HG03520 (cell line): ENCODE measurements around the gene AUTS2.

ENCODE experiments used
- ATAC-seq: cut with Tn5 transposase; IDR thresholded peaks from one replicate; pipeline ENCODE4 v1.9.1; 2021; ENCODE audit warnings: mild to moderate bottlenecking, moderate library complexity; ENCODE audit not compliant: unreplicated experiment

AUTS2 gene

DNA sequence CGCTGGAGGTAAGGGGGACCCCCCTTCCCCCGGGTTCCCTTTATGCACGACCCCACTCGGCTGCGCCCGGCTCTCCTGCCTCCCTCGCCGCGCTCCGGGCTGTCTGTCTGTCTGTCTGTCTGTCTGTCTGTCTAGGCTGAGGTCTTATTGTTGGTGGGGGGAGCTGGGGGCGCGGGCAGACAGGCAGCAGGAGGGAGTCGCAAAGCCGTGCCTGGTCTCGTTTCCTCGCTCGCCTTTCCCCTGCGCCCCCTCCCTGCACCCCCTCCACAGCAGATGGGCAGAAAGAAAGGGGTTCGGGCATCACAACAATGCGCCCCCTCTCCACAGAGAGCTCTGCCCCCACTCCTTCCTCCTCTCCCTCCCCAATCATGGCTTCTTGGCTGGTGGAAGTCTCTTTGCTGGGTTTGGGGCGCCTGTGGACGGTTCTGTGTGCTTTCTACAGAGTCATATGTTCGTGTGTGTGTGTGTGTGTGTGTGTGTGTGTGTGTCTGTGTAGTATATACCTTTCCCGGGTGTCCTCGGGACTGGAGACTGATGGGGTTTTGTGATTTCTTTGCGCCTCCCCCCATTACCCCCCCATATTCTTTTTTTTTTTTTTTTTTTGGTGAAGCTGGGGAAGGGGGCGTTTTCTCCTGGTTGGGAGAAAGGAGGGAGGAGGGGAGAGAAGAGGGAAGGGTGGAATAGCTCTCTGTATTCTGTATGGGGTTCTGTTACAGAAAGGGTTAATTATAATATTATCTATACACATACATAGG, 1.9 kb downstream of the AUTS2 start:
- ATAC-seq: no peak

DNA sequence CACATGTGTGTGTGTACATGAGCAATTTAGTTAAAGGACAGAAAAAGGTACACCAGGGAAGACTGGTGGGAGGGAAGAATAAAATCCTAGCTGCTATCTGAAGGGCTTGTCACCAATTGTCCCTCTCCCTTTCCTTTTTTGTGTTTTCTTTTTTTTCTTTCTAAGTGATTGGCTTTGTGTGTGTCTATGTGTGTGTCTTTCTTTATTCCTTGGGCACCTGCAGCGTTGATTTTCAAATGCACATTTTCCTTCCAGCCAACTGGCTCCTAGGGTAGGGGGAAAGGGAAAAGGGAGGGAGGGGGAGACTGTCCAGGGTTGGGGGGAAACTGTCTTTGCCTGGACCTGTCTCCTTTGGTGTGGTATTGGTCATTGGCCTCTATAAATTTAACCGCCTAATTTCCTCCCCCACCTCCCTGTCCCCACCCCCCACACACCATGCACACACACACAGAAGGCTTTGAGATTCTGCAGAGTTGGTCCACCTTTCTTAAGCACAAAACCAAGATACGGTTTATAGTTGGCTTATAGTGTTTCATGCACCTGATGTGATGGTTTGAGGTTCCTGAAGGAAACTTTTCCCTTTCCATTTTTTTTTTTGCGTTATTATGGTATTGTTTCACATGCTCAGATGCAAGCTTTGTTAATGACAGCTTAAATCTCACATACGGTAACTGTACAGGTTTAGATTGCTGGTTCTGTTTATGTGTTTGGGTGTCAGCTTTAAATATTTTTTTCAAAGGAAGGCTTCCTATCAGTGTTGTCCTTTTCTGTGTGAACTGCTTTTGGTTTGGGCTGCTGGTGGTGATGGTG, 2.6 kb downstream of the AUTS2 start:
- ATAC-seq: no peak

DNA sequence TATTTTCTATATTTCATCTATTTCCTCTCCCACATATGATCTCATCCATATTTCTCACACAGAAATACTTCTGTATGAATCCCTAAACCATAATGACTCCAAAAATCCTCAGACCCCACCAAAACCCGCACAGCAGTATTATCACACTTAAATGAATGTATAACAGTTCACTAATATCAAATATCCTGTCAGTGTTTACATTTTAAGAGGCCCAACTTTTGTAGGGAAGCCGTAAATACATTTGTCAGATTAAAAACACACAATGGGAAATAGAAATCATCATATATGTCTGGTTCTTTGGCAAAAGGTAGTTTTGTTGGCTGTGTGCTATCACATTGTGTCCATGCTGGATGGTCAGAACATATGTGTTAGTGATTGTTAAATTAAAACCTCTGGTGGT, 4.2 kb downstream of the AUTS2 start:
- ATAC-seq: no peak

DNA sequence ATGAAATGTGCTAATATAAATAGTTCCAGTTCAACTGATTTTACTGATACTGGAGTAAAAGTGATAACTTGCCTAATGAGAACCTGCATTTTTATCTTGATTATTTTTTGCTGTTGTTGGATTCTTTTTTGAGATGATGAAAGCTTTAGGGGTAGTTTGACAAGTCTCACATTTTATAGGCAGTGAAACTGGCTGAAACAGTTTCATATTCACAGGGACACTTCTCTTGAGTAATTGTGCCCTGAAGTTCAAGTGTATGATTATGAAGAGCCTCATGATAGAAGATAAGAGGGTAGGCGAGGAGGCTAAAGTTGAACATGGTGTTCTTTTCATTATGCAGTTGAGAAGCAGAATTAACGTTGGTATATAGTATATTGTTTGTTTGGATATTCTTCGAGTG, 5.1 kb downstream of the AUTS2 start:
- ATAC-seq: no peak

DNA sequence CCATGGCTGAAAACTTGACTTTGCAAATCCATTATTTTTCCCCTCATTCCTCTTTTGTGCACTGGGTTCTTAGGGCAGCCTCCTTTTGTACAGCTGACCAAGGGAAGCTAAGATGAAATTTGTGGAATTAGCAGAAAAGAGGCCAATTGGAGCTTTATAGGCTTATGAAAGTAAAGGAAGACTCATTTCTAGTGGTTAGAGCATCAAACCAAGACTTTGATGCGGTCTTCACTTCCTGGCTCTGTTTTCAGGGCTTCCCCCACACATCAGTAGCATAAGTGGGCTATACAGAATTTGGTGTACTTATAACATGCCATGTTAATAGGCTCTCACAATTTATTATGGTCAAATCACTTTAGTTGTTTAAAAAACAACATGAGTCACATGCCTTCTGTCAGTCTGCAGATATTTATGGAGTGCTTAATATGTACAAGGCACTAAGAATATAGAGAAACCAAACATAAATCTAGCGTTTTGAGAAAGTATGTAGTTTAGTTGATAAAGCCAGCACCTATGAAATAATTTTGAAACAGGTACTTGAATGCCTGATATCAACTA, 5.7 kb downstream of the AUTS2 start:
- ATAC-seq: peak; percentile 78

- ATAC-seq: no peak
Measured at GRCh38 chr7:69605070-69605469, 6.8 kb downstream of the AUTS2 start.

GRCh38 chr7:69605546-69605945, 7.3 kb downstream of the AUTS2 start:
- no peak for ATAC-seq

GRCh38 chr7:69608049-69608448, 9.8 kb downstream of the AUTS2 start:
- no peak for ATAC-seq

- ATAC-seq: no peak
Measured at GRCh38 chr7:69608878-69609277, 10.6 kb downstream of the AUTS2 start.

DNA sequence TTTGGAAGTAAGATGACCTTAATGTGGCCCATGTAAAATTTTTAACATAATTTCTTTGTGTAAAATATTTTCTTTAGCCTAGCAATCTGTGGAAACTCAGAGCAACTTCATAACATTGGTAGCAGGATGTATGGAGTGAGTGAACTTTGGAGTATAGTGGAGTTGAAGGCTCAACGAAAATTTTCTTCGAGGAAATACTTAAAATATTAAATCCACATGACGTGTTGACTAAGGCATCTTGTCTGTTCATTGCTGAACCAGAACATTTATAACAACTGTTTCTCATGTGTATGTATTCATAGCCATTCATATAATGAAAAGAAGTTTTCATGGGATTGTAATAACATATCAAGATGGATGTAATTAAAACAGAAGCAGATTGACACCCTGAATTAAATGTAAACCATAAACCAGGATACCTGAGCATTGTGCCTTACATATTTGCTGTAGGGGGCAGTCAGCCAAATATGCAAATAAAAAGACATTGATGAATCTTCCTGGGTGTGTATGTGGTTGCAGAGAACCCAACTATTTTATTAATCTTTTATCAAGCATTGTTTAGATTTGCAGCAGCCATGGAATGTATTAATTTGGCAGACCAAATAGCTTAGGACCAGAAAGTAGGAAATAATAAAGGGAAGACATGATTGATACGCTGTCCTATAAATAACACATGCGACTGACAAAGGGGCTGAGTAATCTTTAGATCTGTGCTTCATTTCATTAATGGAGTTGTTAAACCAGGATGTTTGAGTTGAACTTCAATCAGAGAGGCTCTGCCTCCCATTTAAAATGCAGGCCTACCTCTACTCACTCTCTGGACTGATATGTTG, 11.5 kb downstream of the AUTS2 start:
- ATAC-seq: no peak

- ATAC-seq: no peak
Measured at GRCh38 chr7:69610374-69611084, 12.3 kb downstream of the AUTS2 start.

DNA sequence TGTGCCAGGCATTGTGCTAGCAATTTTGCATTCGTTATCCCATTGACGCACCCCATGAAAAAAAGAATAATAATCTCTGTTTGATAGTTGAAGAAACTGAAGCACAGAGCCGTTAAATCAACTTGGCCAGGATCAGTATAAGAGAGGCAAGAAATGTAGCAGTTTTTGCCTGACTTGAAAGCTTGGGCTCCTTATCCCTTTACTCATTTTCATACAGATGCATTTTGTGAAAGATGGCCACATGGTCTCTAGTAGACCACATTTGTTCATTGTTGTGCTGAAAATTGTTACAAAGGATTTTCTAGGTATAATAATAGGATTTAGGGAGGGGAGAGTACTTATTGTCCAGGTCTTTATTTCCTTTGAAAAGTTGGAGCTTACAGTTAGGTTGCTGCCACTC, 14.7 kb downstream of the AUTS2 start:
- no peak for ATAC-seq

GRCh38 chr7:69613846-69614245, 15.6 kb downstream of the AUTS2 start:
- no peak for ATAC-seq

DNA sequence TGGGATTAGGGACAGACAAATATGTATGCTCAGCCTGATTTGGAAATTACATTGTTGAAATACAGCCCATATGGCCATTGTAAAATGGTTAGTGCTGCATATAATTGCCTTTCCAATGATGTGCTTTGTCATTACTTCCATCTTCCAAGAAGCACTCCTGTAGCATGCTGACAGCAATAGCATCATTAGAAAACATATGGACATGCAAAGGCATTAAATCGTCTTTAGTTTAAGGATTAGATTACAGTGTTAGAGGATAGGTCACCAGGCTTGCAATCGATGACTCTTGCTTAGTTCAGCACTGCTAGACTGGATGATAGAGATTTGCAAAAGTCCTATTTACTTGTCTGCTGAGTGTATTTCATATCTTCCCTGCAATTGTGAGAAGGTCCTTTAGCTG, 17.4 kb downstream of the AUTS2 start:
- ATAC-seq: no peak

DNA sequence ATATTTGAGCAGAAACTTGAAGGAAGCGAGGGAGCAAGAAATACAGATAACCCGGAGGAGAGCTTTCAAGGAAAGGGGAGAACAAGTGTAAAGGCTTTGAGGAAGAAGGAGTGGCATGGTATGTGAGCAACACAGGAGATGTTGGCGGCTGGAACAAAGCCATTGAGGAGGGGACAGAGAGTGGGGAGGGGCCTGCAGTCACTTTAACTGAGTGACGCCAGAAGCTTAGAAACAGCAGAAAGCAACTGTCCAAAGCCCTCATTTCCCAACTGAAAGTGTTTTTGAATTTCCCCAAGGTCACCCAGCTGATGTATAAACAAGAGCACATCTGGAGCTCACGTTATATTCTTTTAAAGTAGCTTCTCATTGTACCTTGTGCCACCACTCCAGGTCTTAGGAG, 19.1 kb downstream of the AUTS2 start:
- ATAC-seq: no peak

- no peak for ATAC-seq
Measured at GRCh38 chr7:69619054-69619453, 20.8 kb downstream of the AUTS2 start.

GRCh38 chr7:69619635-69620034, 21.4 kb downstream of the AUTS2 start:
- ATAC-seq: no peak

DNA sequence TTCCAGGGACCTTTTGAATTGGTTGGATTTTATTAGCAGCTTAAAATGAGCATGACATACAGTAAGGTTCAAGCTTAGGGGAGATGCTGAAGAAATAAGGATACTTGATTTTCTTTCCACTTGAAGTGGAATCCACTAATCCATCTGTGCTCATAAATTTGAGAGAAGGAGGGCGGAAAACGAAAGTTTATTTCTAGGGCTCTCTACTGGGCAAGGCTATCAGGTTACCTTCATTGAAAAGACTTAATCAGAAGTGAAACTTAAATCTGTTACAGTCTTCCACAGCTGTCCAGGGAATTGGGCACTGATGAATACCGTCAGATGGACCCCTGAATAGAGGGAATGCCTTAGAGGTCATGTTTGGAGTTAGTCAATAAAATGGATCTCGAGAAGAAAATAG, 21.8 kb downstream of the AUTS2 start:
- no peak for ATAC-seq

- ATAC-seq: no peak
Measured at GRCh38 chr7:69620650-69621049, 22.4 kb downstream of the AUTS2 start.

- ATAC-seq: no peak
Measured at GRCh38 chr7:69622014-69622835, 23.9 kb downstream of the AUTS2 start.
